ENCODE data around the gene BCL7C.
A peak's percentile ranks its signal among the peaks of the same experiment; 100 is the strongest.
"Not testable (repeated sequence)": the region's sequence is repeated elsewhere in the genome, so short reads cannot be mapped to it uniquely, and the experiment has no call there.

The BCL7C gene

GRCh38 chr16:30894540-30895368, 877 bp upstream of the BCL7C start:
- DNase-seq = no peak

- no peak for DNase-seq
Measured at GRCh38 chr16:30893417-30893743, 497 bp downstream of the BCL7C start.

- DNase-seq = no peak
Measured at GRCh38 chr16:30892670-30893416, 1.0 kb downstream of the BCL7C start.

GRCh38 chr16:30891043-30891823, 2.6 kb downstream of the BCL7C start:
- DNase-seq = not testable (repeated sequence)

- DNase-seq = no peak
Measured at GRCh38 chr16:30889721-30890120, 4.2 kb downstream of the BCL7C start.

GRCh38 chr16:30888856-30889499, 4.9 kb downstream of the BCL7C start:
- DNase-seq = no peak

- no peak for DNase-seq
Measured at GRCh38 chr16:30887927-30888326, 6.0 kb downstream of the BCL7C start.

- no peak for DNase-seq
Measured at GRCh38 chr16:30886145-30886544, 7.7 kb downstream of the BCL7C start.

GRCh38 chr16:30885196-30885595, 8.7 kb downstream of the BCL7C start:
- DNase-seq = no peak

GRCh38 chr16:30884760-30885159, 9.1 kb downstream of the BCL7C start:
- DNase-seq = no peak

GRCh38 chr16:30882429-30883310, 11.2 kb downstream of the BCL7C start:
- DNase-seq = no peak

- no peak for DNase-seq
Measured at GRCh38 chr16:30876867-30877266, 17.0 kb downstream of the BCL7C start.

- DNase-seq = no peak
Measured at GRCh38 chr16:30875871-30876801, 17.7 kb downstream of the BCL7C start.

GRCh38 chr16:30874821-30875717, 18.8 kb downstream of the BCL7C start:
- peak; percentile 85 for DNase-seq

- DNase-seq = no peak
Measured at GRCh38 chr16:30874244-30874820, 19.5 kb downstream of the BCL7C start.

GRCh38 chr16:30870904-30871303, 23.0 kb downstream of the BCL7C start:
- DNase-seq = no peak

GRCh38 chr16:30867747-30868146, 26.1 kb downstream of the BCL7C start:
- no peak for DNase-seq

GRCh38 chr16:30866031-30866430, 27.8 kb downstream of the BCL7C start:
- no peak for DNase-seq

GRCh38 chr16:30863178-30863577, 30.7 kb downstream of the BCL7C start:
- DNase-seq = not testable (repeated sequence)

Measured in NCI-H2107 (cell line).